H9 (cell line): ENCODE results near the gene PDZD4. TPM values are rescaled to one million over a fixed set of nuclear protein-coding genes. Genes with fewer than 3 reads are reported as not detected.

Experiments
- DNase-seq: peaks from one replicate; pipeline ENCODE4 v3.0.0-alpha.2; 2017
- H2AFZ ChIP-seq: one replicate; pipeline ENCODE4 v1.6.1; 2013; ENCODE audit warnings: mild to moderate bottlenecking, low read length, control low read depth, moderate library complexity
- H2AK5ac ChIP-seq: 2 replicates; pipeline ENCODE4 v1.6.1; 2013; ENCODE audit warnings: low read length, control low read depth, mixed read lengths; ENCODE audit not compliant: insufficient read length
- H2BK120ac ChIP-seq: one replicate; pipeline ENCODE4 v1.6.1; 2013; ENCODE audit warnings: low read depth, mild to moderate bottlenecking, low read length, control low read depth, inconsistent platforms; ENCODE audit not compliant: poor library complexity, severe bottlenecking
- H2BK12ac ChIP-seq: 2 replicates; pipeline ENCODE4 v1.6.1; 2013; ENCODE audit warnings: low read length, control low read depth, mixed read lengths, low read depth; ENCODE audit not compliant: insufficient read length
- H2BK15ac ChIP-seq: 2 replicates; pipeline ENCODE4 v1.6.1; 2013; ENCODE audit warnings: low read depth, low read length, control low read depth
- H2BK20ac ChIP-seq: one replicate; pipeline ENCODE4 v1.6.1; 2013; ENCODE audit warnings: low read depth, mild to moderate bottlenecking, low read length, control low read depth, inconsistent platforms; ENCODE audit not compliant: poor library complexity, severe bottlenecking
- H2BK5ac ChIP-seq: 2 replicates; pipeline ENCODE4 v1.6.1; 2013; ENCODE audit warnings: low read length, control low read depth, mixed read lengths; ENCODE audit not compliant: insufficient read length
- H3K14ac ChIP-seq: 2 replicates; pipeline ENCODE4 v1.6.1; 2013; ENCODE audit warnings: low read length, control low read depth; ENCODE audit not compliant: insufficient read depth
- H3K18ac ChIP-seq: 2 replicates; pipeline ENCODE4 v1.6.1; 2013; ENCODE audit warnings: low read depth, mild to moderate bottlenecking, mixed read lengths, low read length, control low read depth; ENCODE audit not compliant: insufficient read length
- H3K23ac ChIP-seq: 2 replicates; pipeline ENCODE4 v1.6.1; 2013; ENCODE audit warnings: low read length, control low read depth, mixed read lengths, low read depth; ENCODE audit not compliant: insufficient read length
- H3K23me2 ChIP-seq: 2 replicates; pipeline ENCODE4 v1.6.1; 2013; ENCODE audit warnings: low read depth, mild to moderate bottlenecking, mixed read lengths, low read length, control low read depth; ENCODE audit not compliant: insufficient read length, poor library complexity, severe bottlenecking
- H3K27ac ChIP-seq: 2 replicates; pipeline ENCODE4 v1.5.1; 2013; ENCODE audit warnings: low read length, control low read depth, mixed read lengths, low read depth; ENCODE audit not compliant: insufficient read length
- H3K27me3 ChIP-seq: 2 replicates; pipeline ENCODE4 v1.6.1; 2013; ENCODE audit warnings: low read length, control low read depth, inconsistent platforms; ENCODE audit not compliant: insufficient read depth
- H3K4ac ChIP-seq: 2 replicates; pipeline ENCODE4 v1.6.1; 2013; ENCODE audit warnings: low read depth, mild to moderate bottlenecking, control low read depth, inconsistent platforms, low read length, moderate library complexity
- H3K4me1 ChIP-seq: 2 replicates; pipeline ENCODE4 v1.6.1; 2013; ENCODE audit warnings: low read length, control low read depth, inconsistent platforms; ENCODE audit not compliant: insufficient read depth
- H3K4me2 ChIP-seq: 2 replicates; pipeline ENCODE4 v1.6.1; 2013; ENCODE audit warnings: low read length, control low read depth, mixed read lengths; ENCODE audit not compliant: insufficient read length, insufficient read depth
- H3K56ac ChIP-seq: 2 replicates; pipeline ENCODE4 v1.6.1; 2013; ENCODE audit warnings: low read depth, mild to moderate bottlenecking, mixed read lengths, low read length, control low read depth; ENCODE audit not compliant: insufficient read length
- H3K79me1 ChIP-seq: 2 replicates; pipeline ENCODE4 v1.6.1; 2013; ENCODE audit warnings: low read depth, mild to moderate bottlenecking, moderate library complexity, low read length, control low read depth, inconsistent platforms; ENCODE audit not compliant: insufficient read depth, poor library complexity, severe bottlenecking
- H3K79me2 ChIP-seq: 2 replicates; pipeline ENCODE4 v1.6.1; 2013; ENCODE audit warnings: low read length, control low read depth, inconsistent platforms; ENCODE audit not compliant: insufficient read depth
- H3K9ac ChIP-seq: 2 replicates; pipeline ENCODE4 v1.6.1; 2013; ENCODE audit warnings: low read length, control low read depth, mixed read lengths; ENCODE audit not compliant: insufficient read length; ENCODE audit errors: extremely low read depth
- H3K9me3 ChIP-seq: one replicate; pipeline ENCODE4 v1.6.1; 2013; ENCODE audit warnings: low read depth, low read length, inconsistent platforms; ENCODE audit not compliant: control insufficient read depth
- H3T11ph ChIP-seq: one replicate; pipeline ENCODE4 v1.6.1; 2013; ENCODE audit warnings: mild to moderate bottlenecking, low read length, control low read depth, inconsistent platforms
- H4K20me1 ChIP-seq: one replicate; pipeline ENCODE4 v1.6.1; 2013; ENCODE audit not compliant: control insufficient read depth, insufficient read length, insufficient read depth
- H4K5ac ChIP-seq: 2 replicates; pipeline ENCODE4 v1.6.1; 2013; ENCODE audit warnings: low read depth, mild to moderate bottlenecking, mixed read lengths, low read length, control low read depth; ENCODE audit not compliant: insufficient read length
- H4K8ac ChIP-seq: replicated peaks from 2 replicates; pipeline ENCODE4 v1.6.1; 2013; ENCODE audit warnings: low read length, control low read depth, mixed read lengths, low read depth; ENCODE audit not compliant: insufficient read length
- H4K91ac ChIP-seq: 2 replicates; pipeline ENCODE4 v1.6.1; 2013; ENCODE audit warnings: low read depth, mild to moderate bottlenecking, moderate library complexity, mixed read lengths, low read length, control low read depth; ENCODE audit not compliant: insufficient read length
- H3K27ac Mint-ChIP-seq, 3 experiments: 2 replicates in 2 of 3; 3 replicates in 1 of 3; pipeline ENCODE4 v1.8.0; 2020 to 2021; ENCODE audit warnings: mixed read lengths in 3 of 3, mild to moderate bottlenecking in 1 of 3, moderate library complexity in 1 of 3
- H3K27me3 Mint-ChIP-seq: 2 replicates; pipeline ENCODE4 v1.8.0; 2021; ENCODE audit warnings: low read depth, mild to moderate bottlenecking, moderate library complexity, mixed read lengths
- H3K36me3 Mint-ChIP-seq, 3 experiments: 2 replicates in 2 of 3; 3 replicates in 1 of 3; pipeline ENCODE4 v1.8.0; 2020 to 2021; ENCODE audit warnings: low read depth in 3 of 3, mixed read lengths in 3 of 3; ENCODE audit not compliant: insufficient read depth in 1 of 3
- H3K4me1 Mint-ChIP-seq, 2 experiments: 2 replicates each; pipeline ENCODE4 v1.8.0; 2020; ENCODE audit warnings: mixed read lengths in 2 of 2
- H3K4me3 Mint-ChIP-seq, 2 experiments: 2 replicates in 1 of 2; 3 replicates in 1 of 2; pipeline ENCODE4 v1.8.0; 2020 to 2021; ENCODE audit warnings: mild to moderate bottlenecking in 2 of 2, mixed read lengths in 2 of 2, moderate library complexity in 1 of 2
- H3K9me3 Mint-ChIP-seq, 2 experiments: 2 replicates in 1 of 2; 3 replicates in 1 of 2; pipeline ENCODE4 v1.8.0; 2020; ENCODE audit warnings: mild to moderate bottlenecking in 2 of 2, mixed read lengths in 2 of 2, moderate library complexity in 1 of 2
- CTCF ChIP-seq: fragments of 200-600 bp; sonication (generic); conservative IDR thresholded peaks from 3 replicates; pipeline ENCODE4 v1.8.0; 2021; ENCODE audit warnings: antibody characterized with exemption, mild to moderate bottlenecking
- WGBS: extraction: QIAGEN DNeasy Blood & Tissue Kit; methylation state at CpG from one replicate; pipeline ENCODE4 v1.1.7; 2013; ENCODE audit warnings: missing lambda C conversion rate, low lambda C conversion rate, mixed read lengths; ENCODE audit not compliant: insufficient read length; ENCODE audit errors: extremely low coverage; 5-methylcytosine and 5-hydroxymethylcytosine counted together
- total RNA-seq: library from RNA; stranded (reverse); gene quantifications from 2 replicates; pipeline ENCODE4 v1.2.1, GENCODE V29; 2021

PDZD4 gene
- total RNA-seq, 1 experiment from 2014 or later = 110 TPM

GRCh38 chrX:153802513-153803045, 27.8 kb downstream of the PDZD4 start:
- TF ChIP-seq CTCF = no peak
- H3K9me3 Mint-ChIP-seq = peaks cover 54 to 69% of the 10 kb centered on the region in 2 experiments
- Histone ChIP-seq H3T11ph (no peak overlapping the region), H3K4me2 (no peak overlapping the region), H2BK120ac (no peak overlapping the region), H3K27me3 (no peaks in the 10 kb centered on the region), H3K9ac (no peak overlapping the region), H3K23me2 (no peaks in the 10 kb centered on the region), H4K8ac (no peak overlapping the region), H3K14ac (no peak overlapping the region), H3K4ac (no peak overlapping the region), H3K9me3 (peaks cover 10% of the 10 kb centered on the region), H3K23ac (no peak overlapping the region), H3K4me1 (no peaks in the 10 kb centered on the region), H4K5ac (no peak overlapping the region), H2AFZ (no peak overlapping the region), H3K56ac (no peak overlapping the region), H3K79me2 (no peaks in the 10 kb centered on the region; the same call in 1 of the 2 replicates), H2AK5ac (no peak overlapping the region), H3K18ac (no peak overlapping the region), H4K91ac (no peak overlapping the region), H4K20me1 (no peaks in the 10 kb centered on the region), H2BK20ac (no peak overlapping the region), H2BK12ac (no peak overlapping the region), H2BK15ac (no peak overlapping the region), H2BK5ac (no peak overlapping the region), H3K79me1 (no peaks in the 10 kb centered on the region), H3K27ac (no peak overlapping the region)
- no peak for DNase-seq
- no peak overlapping the region for H3K4me3 Mint-ChIP-seq
- WGBS = no CpG with 5 or more reads among the region's 14 CpGs
- peaks cover 18 to 37% (median 18%) of the 10 kb centered on the region in 3 experiments for H3K36me3 Mint-ChIP-seq
- peak overlapping the region in 2 of 3 experiments; percentile 40 to 57; a peak in 1 of 7 replicates for H3K27ac Mint-ChIP-seq
- H3K4me1 Mint-ChIP-seq = no peaks in the 10 kb centered on the region
- peaks cover 5% of the 10 kb centered on the region for H3K27me3 Mint-ChIP-seq
